Mesendoderm (in vitro differentiated cells): ENCODE measurements around the gene PRPSAP1.

Experiments used
- DNase-seq: peaks from one replicate; pipeline ENCODE4 v3.0.0; 2013
- H2AK5ac ChIP-seq: 2 replicates; pipeline ENCODE4 v1.6.1; 2013; ENCODE audit warnings: low read length, inconsistent platforms
- H2BK120ac ChIP-seq: 2 replicates; pipeline ENCODE4 v1.6.1; 2013; ENCODE audit warnings: low read depth, mild to moderate bottlenecking, low read length, moderate library complexity, mixed read lengths
- H2BK15ac ChIP-seq: replicated peaks from 2 replicates; pipeline ENCODE4 v1.6.1; 2013; ENCODE audit warnings: low read depth, mild to moderate bottlenecking, moderate library complexity
- H2BK5ac ChIP-seq: 2 replicates; pipeline ENCODE4 v1.6.1; 2013; ENCODE audit warnings: low read length, inconsistent platforms
- H3K18ac ChIP-seq: 2 replicates; pipeline ENCODE4 v1.6.1; 2013; ENCODE audit warnings: mild to moderate bottlenecking, low read length, mixed read lengths
- H3K23ac ChIP-seq: one replicate; pipeline ENCODE4 v1.6.1; 2013; ENCODE audit warnings: low read length
- H3K27ac ChIP-seq: 2 replicates; pipeline ENCODE4 v1.5.1; 2013; ENCODE audit warnings: low read depth, mild to moderate bottlenecking, inconsistent platforms, low read length, moderate library complexity
- H3K27me3 ChIP-seq: 2 replicates; pipeline ENCODE4 v1.6.1; 2013; ENCODE audit warnings: low read length, control low read depth, mild to moderate bottlenecking, inconsistent platforms; ENCODE audit not compliant: insufficient read depth, poor library complexity
- H3K36me3 ChIP-seq: 2 replicates; pipeline ENCODE4 v1.6.1; 2013; ENCODE audit warnings: low read length, inconsistent platforms; ENCODE audit not compliant: control insufficient read depth, insufficient read depth
- H3K4ac ChIP-seq: one replicate; pipeline ENCODE4 v1.6.1; 2013; ENCODE audit warnings: low read depth, mild to moderate bottlenecking, low read length, moderate library complexity
- H3K4me1 ChIP-seq: 2 replicates; pipeline ENCODE4 v1.6.1; 2013; ENCODE audit warnings: low read depth, low read length, inconsistent platforms; ENCODE audit not compliant: control insufficient read depth
- H3K4me2 ChIP-seq: 2 replicates; pipeline ENCODE4 v1.6.1; 2013; ENCODE audit warnings: low read length
- H3K4me3 ChIP-seq: 2 replicates; pipeline ENCODE4 v1.5.1; 2013; ENCODE audit warnings: mild to moderate bottlenecking, low read length
- H3K56ac ChIP-seq: one replicate; pipeline ENCODE4 v1.6.1; 2013; ENCODE audit warnings: low read length
- H3K79me1 ChIP-seq: 2 replicates; pipeline ENCODE4 v1.6.1; 2013; ENCODE audit warnings: low read length, inconsistent platforms
- H3K79me2 ChIP-seq: 2 replicates; pipeline ENCODE4 v1.6.1; 2013; ENCODE audit warnings: mild to moderate bottlenecking, low read length; ENCODE audit not compliant: control insufficient read depth, insufficient read depth
- H3K9ac ChIP-seq: 2 replicates; pipeline ENCODE4 v1.6.1; 2013; ENCODE audit warnings: low read length, inconsistent platforms
- H4K5ac ChIP-seq: one replicate; pipeline ENCODE4 v1.6.1; 2013; ENCODE audit warnings: low read length
- H4K8ac ChIP-seq: one replicate; pipeline ENCODE4 v1.6.1; 2013; ENCODE audit warnings: low read depth, mild to moderate bottlenecking, control low read depth, low read length, moderate library complexity
- WGBS: extraction: QIAGEN DNeasy Blood & Tissue Kit; methylation state at CpG from one replicate; pipeline ENCODE4 v1.1.7; 2013; ENCODE audit warnings: low lambda C conversion rate, missing lambda C conversion rate; ENCODE audit not compliant: insufficient coverage; ENCODE audit errors: extremely low coverage; 5-methylcytosine and 5-hydroxymethylcytosine counted together

The PRPSAP1 gene

DNA sequence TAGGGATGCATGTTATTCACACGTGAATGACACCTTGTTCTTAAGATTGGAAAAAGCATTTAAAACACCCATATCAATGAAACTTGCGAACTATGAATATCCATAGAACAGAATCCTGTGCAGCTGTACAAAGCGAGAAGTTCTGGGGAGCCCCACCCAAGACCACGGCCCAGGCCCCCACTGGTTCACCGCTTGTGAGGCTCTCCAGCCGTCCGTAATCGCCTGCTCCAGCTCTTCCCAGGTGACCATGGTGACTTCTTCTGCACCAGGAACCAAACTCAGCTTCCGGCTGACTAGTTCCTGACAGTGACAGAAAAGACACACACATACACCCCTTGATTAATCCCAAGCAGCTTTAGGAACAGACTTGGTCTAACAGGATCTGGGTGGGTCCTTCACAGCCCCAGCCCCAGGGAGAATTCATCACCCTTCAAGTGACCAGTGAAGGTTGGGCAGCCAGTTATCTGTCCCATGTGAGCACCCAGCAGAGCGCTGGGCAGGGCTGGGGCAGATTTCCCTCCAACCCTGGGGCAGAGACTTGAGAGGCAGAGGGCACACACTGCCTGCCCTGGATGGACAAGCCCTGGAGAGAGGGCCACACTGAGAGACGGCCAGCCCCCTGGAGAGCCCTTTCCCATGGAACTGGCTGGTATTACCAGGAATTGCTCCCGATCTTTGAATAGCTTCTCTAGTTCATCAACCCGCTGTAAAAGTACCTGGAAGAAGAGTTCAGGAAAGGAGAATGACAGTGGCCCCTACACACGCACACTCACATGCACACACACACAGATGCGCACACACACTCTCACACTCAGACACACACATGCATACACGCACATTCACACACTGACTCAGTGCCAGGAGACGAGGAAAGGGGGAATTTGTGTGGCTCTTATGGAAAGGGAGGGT is 49.2 kb downstream of the PRPSAP1 start:
- H3K4me1 ChIP-seq, result no peaks in the 10 kb centered on the region
- H3K4me2 ChIP-seq, result no peak overlapping the region
- no peaks in the 10 kb centered on the region for H3K79me2 ChIP-seq
- no peaks in the 10 kb centered on the region for H3K79me1 ChIP-seq
- H3K4me3 ChIP-seq, result no peak overlapping the region
- H3K23ac ChIP-seq, result no peak overlapping the region
- H3K36me3 ChIP-seq, result no peaks in the 10 kb centered on the region
- no peak overlapping the region for H2BK120ac ChIP-seq
- no peak overlapping the region for H4K8ac ChIP-seq
- H3K4ac ChIP-seq, result no peak overlapping the region
- no peak overlapping the region for H4K5ac ChIP-seq
- no CpG with 5 or more reads among the region's 17 CpGs for WGBS
- H2BK15ac ChIP-seq, result no peak overlapping the region
- H2BK5ac ChIP-seq, result no peak overlapping the region
- no peaks in the 10 kb centered on the region for H3K27me3 ChIP-seq
- no peak overlapping the region for H3K27ac ChIP-seq
- no peak overlapping the region for H3K18ac ChIP-seq
- no peak overlapping the region for H3K9ac ChIP-seq
- no peak overlapping the region for H3K56ac ChIP-seq
- no peak overlapping the region for H2AK5ac ChIP-seq
- DNase-seq, result no peak

DNA sequence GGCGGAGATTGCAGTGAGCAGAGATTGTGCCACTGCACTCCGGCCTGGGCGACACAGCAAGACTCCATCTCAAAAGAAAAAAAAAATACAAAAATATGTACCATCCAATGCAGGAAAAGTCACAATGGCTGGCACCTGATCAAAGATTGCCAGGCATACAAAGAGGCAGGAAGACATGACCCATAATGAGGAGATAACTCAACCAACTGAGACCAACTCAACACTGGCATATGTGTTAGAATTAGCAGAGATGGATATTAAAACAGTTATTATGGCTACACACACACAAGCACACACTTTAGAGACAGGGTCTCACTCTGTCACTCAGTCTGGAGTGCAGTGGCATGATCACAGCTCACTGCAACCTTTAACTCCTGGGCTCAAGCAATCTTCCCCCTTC is 56.3 kb downstream of the PRPSAP1 start:
- Histone ChIP-seq H3K79me1 (no peaks in the 10 kb centered on the region), H4K5ac (no peak overlapping the region), H2AK5ac (no peak overlapping the region), H2BK5ac (no peak overlapping the region), H3K4ac (no peak overlapping the region), H3K23ac (no peak overlapping the region), H3K4me3 (no peak overlapping the region), H3K56ac (no peak overlapping the region), H3K9ac (no peak overlapping the region), H2BK15ac (no peak overlapping the region), H3K79me2 (no peaks in the 10 kb centered on the region), H3K4me1 (no peaks in the 10 kb centered on the region), H3K27me3 (no peaks in the 10 kb centered on the region), H3K4me2 (no peak overlapping the region), H3K27ac (no peak overlapping the region), H2BK120ac (no peak overlapping the region), H3K18ac (no peak overlapping the region), H4K8ac (no peak overlapping the region), H3K36me3 (no peaks in the 10 kb centered on the region)
- no CpG with 5 or more reads among the region's 3 CpGs for WGBS
- no peak for DNase-seq

DNA sequence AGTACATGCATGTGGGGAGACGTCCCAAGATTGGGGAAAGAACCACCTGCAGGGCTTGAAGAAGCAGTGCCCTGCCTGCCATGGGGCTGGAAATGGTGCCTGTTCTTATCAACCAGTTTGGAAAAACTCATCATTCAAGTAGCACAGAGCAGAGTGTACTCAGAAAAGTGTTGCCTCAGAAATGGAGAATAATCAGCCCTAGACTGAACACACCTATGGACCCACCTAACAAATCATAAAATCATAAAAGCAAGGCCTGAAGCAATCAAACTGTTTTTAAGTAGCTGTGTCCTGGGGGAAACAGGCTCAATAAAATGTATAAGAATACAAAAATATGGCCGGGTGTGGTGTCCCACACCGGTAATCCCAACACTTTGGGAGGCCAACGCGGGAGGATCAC is 56.8 kb downstream of the PRPSAP1 start:
- Histone ChIP-seq H3K27ac (no peak overlapping the region), H3K79me1 (no peaks in the 10 kb centered on the region), H3K4ac (no peak overlapping the region), H4K8ac (no peak overlapping the region), H3K27me3 (no peaks in the 10 kb centered on the region), H3K9ac (no peak overlapping the region), H3K79me2 (no peaks in the 10 kb centered on the region), H3K4me2 (no peak overlapping the region), H3K18ac (no peak overlapping the region), H2BK5ac (no peak overlapping the region), H3K56ac (no peak overlapping the region), H2AK5ac (no peak overlapping the region), H3K4me3 (no peak overlapping the region), H2BK120ac (no peak overlapping the region), H3K36me3 (no peaks in the 10 kb centered on the region), H3K23ac (no peak overlapping the region), H4K5ac (no peak overlapping the region), H3K4me1 (no peaks in the 10 kb centered on the region), H2BK15ac (no peak overlapping the region)
- no peak for DNase-seq
- no CpG with 5 or more reads among the region's 5 CpGs for WGBS

DNA sequence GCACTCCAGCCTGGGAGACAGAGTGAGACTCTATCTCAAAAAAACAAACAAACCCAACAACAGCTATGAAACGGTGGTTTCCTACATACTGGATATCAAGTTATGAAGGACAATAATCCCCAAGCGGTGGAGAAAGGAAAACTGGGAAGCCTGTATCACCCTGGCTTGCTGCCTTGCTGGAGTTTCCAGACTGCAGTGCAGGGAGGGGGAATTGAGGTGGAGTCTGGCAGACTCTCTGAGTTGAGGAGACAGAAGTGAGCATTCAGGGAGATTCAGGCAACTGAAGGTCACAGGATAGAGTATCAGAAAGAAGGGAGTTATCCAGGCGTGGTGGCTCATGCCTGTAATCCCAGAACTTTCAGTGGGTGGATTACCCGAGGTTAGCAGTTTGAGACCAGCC is 57.5 kb downstream of the PRPSAP1 start:
- Histone ChIP-seq H3K27me3 (no peaks in the 10 kb centered on the region), H3K9ac (no peak overlapping the region), H2AK5ac (no peak overlapping the region), H3K4me2 (no peak overlapping the region), H3K56ac (no peak overlapping the region), H3K4me3 (no peak overlapping the region), H3K27ac (no peak overlapping the region), H3K23ac (no peak overlapping the region), H3K79me1 (no peaks in the 10 kb centered on the region), H4K8ac (no peak overlapping the region), H4K5ac (no peak overlapping the region), H3K4ac (no peak overlapping the region), H2BK5ac (no peak overlapping the region), H3K18ac (no peak overlapping the region), H2BK15ac (no peak overlapping the region), H3K36me3 (no peaks in the 10 kb centered on the region), H3K79me2 (no peaks in the 10 kb centered on the region), H2BK120ac (no peak overlapping the region), H3K4me1 (no peaks in the 10 kb centered on the region)
- no peak for DNase-seq
- no CpG with 5 or more reads among the region's 4 CpGs for WGBS

DNA sequence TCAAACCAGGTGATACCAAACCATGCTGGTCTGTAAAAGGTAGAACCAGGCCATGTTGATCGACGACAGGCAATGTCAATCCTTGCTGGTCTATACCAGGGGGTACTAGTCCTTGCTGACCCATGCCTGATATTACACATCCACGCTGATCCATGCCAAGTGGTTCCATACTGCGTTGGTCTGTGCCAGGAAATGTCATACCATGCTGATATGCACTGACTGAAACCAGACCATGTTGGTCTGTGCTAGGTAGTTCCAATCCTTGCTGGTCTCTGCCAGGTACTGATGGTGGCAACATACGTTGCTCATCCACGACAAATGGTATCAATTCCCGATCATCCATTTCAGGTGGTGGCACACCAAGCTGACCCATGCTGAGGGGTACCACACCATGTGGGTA is 60.6 kb downstream of the PRPSAP1 start:
- Histone ChIP-seq H3K79me1 (no peaks in the 10 kb centered on the region), H4K5ac (no peak overlapping the region), H3K4ac (no peak overlapping the region), H3K36me3 (no peaks in the 10 kb centered on the region), H3K4me1 (no peaks in the 10 kb centered on the region), H2BK5ac (no peak overlapping the region), H3K23ac (no peak overlapping the region), H2BK15ac (no peak overlapping the region), H3K79me2 (no peaks in the 10 kb centered on the region), H2AK5ac (no peak overlapping the region), H3K9ac (no peak overlapping the region), H2BK120ac (no peak overlapping the region), H4K8ac (no peak overlapping the region), H3K18ac (no peak overlapping the region), H3K4me2 (no peak overlapping the region), H3K27ac (no peak overlapping the region), H3K56ac (no peak overlapping the region), H3K4me3 (no peak overlapping the region), H3K27me3 (no peaks in the 10 kb centered on the region)
- no CpG with 5 or more reads among the region's 7 CpGs for WGBS
- no peak for DNase-seq

DNA sequence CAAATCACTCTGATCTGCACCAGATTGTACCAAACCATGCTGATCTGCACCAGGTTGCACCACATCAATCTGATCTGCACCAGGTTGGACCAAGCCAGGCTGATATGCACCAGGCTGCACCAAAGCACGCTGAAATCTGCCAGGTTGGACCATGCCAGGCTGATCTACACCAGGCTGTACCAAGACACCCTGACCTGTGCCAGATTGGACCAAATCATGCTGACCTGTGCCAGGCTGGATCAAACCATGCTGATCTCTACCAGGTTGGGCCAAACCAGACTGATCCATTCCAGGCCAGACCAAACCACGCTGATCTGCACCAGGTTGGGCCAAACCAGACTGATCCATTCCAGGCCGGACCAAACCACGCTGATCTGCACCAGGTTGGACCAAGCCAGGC is 61.1 kb downstream of the PRPSAP1 start:
- no peak overlapping the region for H2BK15ac ChIP-seq
- no peak overlapping the region for H4K5ac ChIP-seq
- H2BK120ac ChIP-seq, result no peak overlapping the region
- DNase-seq, result no peak
- no CpG with 5 or more reads among the region's 4 CpGs for WGBS
- no peak overlapping the region for H3K23ac ChIP-seq
- no peaks in the 10 kb centered on the region for H3K27me3 ChIP-seq
- no peak overlapping the region for H3K27ac ChIP-seq
- no peaks in the 10 kb centered on the region for H3K36me3 ChIP-seq
- no peaks in the 10 kb centered on the region for H3K79me2 ChIP-seq
- no peak overlapping the region for H3K4me3 ChIP-seq
- H2AK5ac ChIP-seq, result no peak overlapping the region
- H3K18ac ChIP-seq, result no peak overlapping the region
- no peak overlapping the region for H3K56ac ChIP-seq
- no peak overlapping the region for H3K4ac ChIP-seq
- no peaks in the 10 kb centered on the region for H3K79me1 ChIP-seq
- no peaks in the 10 kb centered on the region for H3K4me1 ChIP-seq
- no peak overlapping the region for H2BK5ac ChIP-seq
- no peak overlapping the region for H3K4me2 ChIP-seq
- no peak overlapping the region for H3K9ac ChIP-seq
- H4K8ac ChIP-seq, result no peak overlapping the region
